ENCODE results near the gene ZAP70.
A peak's percentile ranks its signal among the peaks of the same experiment; 100 is the strongest.

The ZAP70 gene

GRCh38 chr2:97735161-97735561 lies 21.8 kb downstream of the ZAP70 start:
- no peak for DNase-seq

DNA sequence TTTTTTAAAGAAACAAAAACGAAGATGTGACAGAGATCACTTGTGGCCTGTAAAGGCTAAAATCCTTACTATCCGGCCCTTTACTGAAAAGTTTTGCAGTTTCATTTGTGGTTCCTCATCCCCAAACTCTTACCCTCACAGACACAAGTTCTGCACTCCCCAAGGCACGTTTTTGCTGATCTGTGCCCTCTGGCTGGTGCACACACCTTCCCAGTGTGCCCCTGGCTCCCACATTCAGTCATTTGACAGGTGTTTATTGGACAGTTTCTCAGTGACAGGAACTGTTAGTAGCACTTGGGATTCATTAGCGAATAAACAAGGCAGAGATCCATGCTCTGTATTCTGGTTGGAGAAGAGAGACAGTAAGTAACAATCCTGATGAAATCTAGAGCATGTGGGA lies 22.8 kb downstream of the ZAP70 start:
- no peak for DNase-seq

GRCh38 chr2:97736608-97737330 lies 23.4 kb downstream of the ZAP70 start:
- DNase-seq: no peak

DNA sequence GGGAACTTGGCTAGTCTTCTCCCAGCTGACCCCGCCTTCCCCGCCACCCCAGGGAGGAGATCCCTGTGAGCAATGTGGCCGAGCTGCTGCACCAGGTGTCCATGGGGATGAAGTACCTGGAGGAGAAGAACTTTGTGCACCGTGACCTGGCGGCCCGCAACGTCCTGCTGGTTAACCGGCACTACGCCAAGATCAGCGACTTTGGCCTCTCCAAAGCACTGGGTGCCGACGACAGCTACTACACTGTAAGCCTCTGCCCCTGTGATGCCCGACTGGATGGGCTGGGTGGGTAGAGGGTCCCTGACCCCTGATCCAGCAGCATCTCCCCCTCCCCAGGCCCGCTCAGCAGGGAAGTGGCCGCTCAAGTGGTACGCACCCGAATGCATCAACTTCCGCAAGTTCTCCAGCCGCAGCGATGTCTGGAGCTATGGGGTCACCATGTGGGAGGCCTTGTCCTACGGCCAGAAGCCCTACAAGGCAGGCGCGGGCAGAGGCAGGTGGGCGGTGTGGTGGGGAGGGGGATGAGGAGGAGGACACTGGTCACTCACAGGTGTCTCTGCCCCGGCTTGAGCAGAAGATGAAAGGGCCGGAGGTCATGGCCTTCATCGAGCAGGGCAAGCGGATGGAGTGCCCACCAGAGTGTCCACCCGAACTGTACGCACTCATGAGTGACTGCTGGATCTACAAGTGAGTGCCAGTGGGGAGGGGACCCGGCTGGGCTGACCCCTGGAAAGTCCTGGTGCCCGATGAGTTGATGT lies 24.2 kb downstream of the ZAP70 start:
- no peak for DNase-seq

DNA sequence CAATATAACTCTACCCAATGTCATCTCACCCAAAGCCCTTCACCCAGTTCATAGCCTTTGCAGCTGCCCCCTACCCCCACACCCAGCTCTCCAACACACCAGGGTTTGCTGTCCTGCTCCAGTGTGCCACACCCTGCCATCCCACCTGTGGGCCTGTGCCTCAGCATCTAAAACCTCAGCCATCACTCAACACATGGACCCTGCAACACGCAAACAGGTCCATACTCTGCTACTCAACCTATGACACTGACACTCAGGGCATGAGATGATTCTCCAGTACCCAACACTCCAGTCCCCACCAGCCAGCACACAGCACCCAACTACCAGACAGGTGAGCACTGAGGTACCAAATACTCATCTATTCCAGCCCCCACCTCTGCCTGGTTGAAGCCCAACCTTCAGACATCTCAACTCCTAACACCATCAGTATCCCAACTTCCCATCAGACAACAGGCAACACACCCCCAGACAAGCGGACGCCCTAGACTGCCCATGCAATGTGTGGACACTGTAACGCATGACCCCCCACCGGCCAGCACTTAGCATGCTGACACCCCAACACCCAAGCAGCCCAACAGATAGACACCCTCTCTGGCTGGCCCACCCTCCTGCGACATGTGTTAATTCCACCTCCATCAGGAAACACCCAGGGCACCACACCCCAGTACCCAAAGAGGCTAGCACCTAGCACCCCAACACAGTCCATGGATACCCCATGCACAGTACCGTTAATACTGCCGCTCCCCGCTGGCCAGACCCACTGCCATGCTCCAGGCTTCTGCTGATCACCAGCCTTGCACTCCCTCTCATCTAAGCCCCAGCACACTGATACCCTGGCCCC lies 25.0 kb downstream of the ZAP70 start:
- no peak for DNase-seq

GRCh38 chr2:97739020-97739892 lies 25.9 kb downstream of the ZAP70 start:
- no peak for DNase-seq

DNA sequence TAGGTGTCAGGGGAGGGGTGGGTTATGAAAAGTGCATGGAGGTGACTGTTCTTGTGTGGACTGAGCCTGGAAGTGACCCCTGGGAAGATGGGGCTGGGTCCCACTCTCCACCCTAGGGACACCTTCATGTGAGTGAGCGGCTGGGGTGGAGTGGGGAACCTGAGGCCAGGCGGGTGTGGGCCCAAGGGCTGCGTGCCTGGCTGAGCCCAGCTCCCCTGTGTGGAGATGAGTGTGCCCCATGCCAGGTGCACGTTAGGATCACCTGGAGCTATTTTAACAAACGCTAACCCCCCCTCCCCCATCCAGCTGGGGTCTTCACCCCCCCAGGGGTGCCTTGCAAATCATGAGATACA lies 26.5 kb downstream of the ZAP70 start:
- DNase-seq: no peak

GRCh38 chr2:97740590-97741182 lies 27.3 kb downstream of the ZAP70 start:
- DNase-seq: peak; percentile 56

DNA sequence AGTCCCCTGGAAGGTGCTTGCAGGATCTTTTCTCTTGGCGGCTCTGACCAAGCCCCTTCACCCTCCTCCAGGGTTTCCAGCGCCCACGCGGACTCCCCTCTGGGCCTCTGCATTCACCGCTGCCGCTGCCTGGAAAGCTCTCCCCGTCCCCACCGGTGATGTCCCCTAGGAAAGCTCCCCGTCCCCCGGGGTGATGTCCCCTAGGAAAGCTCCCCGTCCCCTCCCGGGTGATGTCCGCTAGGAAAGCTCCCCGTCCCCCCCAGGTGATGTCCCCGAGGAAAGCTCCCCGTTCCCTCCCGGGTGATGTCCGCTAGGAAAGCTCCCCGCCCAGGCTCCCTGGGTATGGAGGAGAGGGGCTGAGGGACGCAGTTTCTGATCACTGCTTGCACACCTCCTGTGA lies 27.9 kb downstream of the ZAP70 start:
- DNase-seq: no peak

- no peak for DNase-seq
Measured at GRCh38 chr2:97741686-97742085, 28.3 kb downstream of the ZAP70 start.

DNA sequence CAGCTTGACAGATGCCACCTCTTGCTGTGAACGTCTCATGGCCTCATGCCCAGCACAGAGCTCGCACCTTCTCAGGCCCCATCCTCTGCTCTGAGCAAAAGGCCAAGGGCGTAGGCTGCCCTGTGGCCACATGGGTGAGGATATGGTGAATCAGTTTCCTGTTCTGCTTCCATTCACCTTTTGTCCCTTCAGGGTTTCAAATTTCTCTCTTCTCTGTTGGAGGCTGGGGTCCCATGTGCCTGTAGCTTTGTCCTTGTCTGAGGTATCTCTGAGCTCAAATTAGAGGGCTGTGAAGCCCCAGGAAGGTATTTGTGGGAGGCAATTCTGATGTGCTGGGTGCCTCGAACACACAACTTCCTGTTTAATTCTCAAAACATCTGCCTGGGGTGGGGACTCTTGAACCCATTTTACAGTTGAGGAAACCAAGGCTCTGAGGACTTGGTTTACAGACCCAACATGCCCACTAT lies 29.0 kb downstream of the ZAP70 start:
- peak; percentile 48 for DNase-seq

- no peak for DNase-seq
Measured at GRCh38 chr2:97743913-97744312, 30.5 kb downstream of the ZAP70 start.

DNA sequence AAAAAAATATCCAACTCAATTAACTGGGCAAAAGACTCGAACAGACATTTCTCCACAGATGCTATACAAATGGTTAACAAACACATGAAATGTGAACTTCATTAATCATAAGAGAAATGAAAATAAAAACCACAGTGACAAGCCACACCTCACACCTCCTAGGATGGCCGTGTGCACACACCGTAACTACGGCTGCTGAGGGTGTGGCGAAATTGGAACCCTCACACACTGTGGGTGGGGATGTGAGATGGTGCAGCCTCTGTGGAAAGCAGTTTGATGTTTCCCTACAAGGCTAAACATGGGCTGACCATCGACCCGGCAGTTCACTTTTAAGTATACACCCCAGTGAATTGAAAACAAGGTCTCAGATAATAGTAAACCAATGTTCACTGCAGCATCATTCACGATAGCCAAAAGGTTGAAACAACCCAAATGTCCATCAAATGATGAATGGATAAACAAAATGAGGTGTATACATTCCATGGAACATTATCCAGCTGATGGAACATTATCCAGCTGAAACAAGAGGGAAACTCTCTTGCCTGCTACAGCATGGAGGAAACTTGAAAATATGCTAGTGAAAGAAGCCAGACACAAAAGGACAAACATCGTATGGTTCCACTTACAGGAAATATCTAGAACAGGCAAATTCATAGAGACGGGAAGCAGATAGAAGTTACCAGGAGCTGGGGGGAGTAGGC lies 32.2 kb downstream of the ZAP70 start:
- DNase-seq: peak; percentile 79

DNA sequence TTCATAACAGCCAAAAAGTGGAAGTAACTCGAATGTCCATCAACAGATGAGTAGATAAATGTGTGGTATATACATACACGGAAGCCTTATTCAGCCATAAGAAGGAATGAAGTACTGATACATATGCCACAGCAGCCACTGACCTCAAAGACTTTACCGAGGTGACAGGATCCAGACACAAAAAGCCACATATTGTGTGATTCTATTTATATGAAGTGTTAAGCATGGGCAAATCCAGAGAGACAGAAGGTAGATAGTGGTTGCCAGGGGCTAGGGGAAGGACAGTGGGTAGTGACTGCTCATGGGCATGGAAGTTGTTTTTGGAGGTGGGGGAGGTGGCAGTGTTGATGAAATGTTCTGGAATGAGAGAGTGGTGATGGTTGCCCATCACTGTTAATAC lies 33.9 kb downstream of the ZAP70 start:
- DNase-seq: no peak

DNA sequence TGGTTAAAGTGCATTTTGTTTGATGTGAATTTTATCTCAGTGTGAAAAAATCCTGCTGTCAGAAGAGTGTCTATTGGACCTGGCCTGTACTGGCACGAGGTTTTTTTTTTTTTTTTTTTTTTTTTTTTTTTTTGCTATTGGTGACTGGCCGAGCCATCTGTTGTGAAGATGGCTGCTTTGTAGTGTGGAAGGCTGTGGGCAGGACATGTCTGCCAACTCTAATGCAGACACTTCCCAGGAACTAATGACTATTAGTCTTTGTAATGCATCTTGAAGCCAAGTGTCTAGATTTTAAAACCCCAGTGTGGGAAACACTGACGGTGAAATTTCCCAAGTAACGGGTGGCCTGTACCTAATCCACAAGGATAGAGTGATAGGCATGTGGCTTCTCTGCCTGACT lies 34.3 kb downstream of the ZAP70 start:
- no peak for DNase-seq

DNA sequence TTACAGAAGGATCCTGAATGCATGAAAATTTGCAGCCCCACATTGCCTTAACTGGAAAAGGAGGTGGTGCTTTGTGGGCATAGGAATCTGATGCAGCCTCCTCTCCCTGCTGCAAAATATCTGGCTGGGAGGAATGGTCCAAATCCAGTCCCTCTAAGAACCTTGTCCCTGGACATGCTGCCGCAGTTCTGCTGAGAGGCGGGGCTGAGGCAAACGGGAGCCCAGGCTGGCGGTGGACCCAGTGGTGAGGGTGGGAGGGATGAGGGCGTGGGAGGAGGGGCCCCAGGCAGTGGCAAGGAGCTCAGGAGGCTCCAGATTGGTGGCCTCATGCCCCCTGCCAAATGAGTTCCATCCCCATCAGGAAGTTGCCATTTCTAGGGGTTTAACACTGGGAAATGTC lies 36.2 kb downstream of the ZAP70 start:
- no peak for DNase-seq

GRCh38 chr2:97750017-97750416 lies 36.6 kb downstream of the ZAP70 start:
- no peak for DNase-seq

DNA sequence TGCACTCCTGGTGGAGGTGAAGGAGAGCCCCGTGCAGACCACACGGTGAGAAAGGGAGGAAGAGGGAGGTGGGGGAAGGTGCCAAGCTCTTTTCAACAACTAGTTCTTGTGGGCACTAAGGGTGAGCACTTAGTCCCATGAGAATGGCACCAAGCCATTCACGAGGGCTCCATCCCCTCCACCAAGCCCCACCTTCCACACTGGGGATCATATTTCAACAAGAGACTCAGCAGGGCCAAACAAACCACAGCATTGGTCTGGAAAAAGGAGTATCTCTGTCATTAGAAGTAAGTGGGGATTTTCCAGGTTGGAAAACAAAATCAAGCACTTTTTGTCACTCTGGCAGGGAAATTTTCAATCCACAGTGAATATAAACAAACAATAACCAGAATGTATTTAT lies 38.4 kb downstream of the ZAP70 start:
- no peak for DNase-seq

- no peak for DNase-seq
Measured at GRCh38 chr2:97752342-97753334, 39.3 kb downstream of the ZAP70 start.

- DNase-seq: no peak
Measured at GRCh38 chr2:97754690-97755346, 41.4 kb downstream of the ZAP70 start.
